GM19372 (cell line): ENCODE measurements around the gene ZSCAN26.
A peak's percentile ranks its signal among the peaks of the same experiment; 100 is the strongest.
"Not testable (repeated sequence)": the region's sequence is repeated elsewhere in the genome, so short reads cannot be mapped to it uniquely, and the experiment has no call there.

Experiments used
- ATAC-seq: cut with Tn5 transposase; IDR thresholded peaks from one replicate; pipeline ENCODE4 v1.9.1; 2021; ENCODE audit warnings: mild to moderate bottlenecking, low read depth, moderate library complexity; ENCODE audit not compliant: unreplicated experiment

The ZSCAN26 gene

DNA sequence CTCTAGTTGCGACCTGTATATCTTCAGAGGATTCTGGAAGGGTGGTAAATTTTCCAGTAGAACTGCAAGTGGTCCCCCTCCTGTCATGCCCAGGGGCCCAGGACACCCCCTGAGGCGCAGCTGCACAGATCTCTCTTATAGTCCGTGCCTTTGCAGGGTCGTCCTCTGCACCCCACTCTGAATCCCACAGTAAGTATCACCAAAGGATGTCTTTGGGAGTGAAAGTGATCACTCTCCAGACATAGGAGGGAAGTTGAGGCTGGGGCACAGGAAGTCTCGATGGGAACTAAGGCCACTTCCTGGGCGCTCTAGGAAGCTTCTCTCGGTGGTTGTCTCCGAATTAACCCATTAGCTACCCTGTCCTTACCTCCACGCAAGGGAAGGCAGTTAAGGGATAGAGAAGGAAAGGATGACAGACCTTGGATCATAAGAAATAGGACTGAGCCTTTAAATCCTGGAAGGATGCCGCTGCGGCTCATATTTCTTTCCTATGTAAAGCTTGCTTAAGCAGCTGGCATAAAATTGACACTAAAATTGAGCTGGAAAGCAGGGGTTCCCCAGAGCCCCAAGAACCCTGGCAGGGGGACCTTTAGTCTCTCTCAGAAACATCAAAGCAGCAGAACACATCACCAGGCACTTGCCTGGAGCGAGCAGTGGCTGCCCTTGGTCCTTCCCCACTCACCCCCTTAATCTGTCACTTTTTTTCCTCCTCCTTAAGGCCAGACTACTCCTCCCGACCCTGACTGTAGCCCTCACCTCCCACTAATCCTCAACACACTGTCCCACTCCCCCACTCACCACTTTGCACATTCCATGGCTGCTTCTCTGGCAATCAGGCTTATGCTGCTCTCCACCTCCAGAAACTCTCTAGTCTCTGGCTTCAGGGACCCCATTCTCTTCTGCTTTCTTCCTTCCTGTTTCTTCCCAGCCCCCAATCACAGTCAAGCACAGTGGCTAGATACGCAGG, 14.7 kb upstream of the ZSCAN26 start, which contains the start of gene ZKSCAN4:
Gene ZKSCAN4 (minus strand): TSS at position 261 of the 967 bp plus-strand sequence. CDS start 289 bp downstream, outside the sequence.
- peak; percentile 83 for ATAC-seq

DNA sequence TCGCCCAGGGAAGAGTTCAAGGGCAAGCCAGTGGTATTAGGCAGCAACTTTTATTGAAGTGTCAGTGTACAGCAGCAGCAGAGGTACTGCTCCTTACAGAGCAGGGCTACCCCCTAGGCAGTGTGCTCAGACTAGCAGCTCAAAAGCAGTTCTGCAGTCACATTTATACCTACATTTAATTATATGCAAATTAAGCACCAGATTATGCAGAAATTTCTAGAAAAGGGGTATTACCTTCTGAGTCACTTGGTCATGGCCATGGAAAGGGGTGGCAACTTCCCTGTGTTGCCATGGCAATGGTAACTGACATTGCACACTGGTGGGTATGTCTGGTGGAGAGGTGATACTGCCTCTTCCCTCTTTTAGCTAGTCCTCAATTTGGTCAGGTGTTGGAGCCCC, 12.8 kb upstream of the ZSCAN26 start:
- no peak for ATAC-seq

DNA sequence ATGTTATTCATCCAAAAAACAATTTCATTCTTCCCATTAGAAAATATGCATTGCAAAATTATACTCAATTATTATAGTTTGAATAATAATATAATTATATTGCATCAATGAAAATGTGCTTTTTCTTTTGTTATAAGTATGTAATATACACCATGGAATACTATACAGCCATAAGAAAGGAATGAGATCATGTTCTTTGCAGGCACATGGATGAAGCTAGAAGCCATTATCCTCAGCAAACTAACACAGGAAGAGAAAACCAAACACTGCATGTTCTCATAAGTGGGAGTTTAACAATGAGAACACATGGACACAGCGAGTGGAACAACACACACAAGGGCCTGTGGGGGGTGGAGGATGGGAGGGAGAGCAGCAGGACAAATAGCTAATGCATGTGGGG, 9.9 kb upstream of the ZSCAN26 start:
- ATAC-seq, result no peak

DNA sequence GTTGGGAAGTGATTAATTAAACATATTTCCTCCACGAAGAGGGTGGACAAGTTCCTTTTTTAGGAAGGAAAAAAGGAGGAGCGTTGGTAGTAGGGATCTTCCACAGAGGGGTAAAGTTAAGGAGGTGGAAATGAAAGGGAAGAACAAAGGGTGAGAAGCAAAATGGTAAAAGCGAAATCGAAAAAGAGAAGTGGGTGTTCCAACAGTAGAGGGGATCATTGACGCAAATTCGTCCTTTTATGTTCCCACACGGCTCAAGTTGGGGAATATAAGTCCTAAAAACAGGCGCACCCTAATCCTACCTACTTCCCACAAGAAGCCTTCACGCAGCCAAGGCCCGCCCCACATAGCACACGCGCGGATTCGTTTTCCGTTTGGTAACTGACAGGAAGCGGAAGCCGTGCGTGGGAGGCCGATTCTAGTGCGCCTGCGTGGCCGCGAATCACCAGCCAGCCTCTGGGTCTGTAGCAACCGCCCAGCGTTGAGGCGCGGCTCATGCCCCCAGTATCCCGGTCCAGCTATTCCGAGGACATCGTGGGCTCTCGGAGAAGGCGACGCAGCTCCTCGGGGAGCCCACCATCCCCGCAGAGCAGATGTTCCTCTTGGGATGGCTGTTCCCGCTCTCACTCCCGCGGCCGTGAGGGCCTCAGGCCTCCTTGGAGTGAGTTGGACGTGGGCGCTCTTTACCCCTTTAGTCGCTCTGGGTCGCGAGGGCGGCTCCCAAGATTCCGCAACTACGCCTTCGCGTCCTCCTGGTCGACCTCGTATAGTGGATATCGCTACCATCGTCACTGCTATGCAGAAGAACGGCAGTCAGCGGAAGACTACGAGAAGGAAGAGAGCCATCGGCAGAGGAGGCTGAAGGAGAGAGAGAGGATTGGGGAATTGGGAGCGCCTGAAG, 7.8 kb upstream of the ZSCAN26 start, which contains the start of gene NKAPL:
Gene NKAPL (plus strand): TSS at position 421 of the 901 bp plus-strand sequence. CDS start 75 bp downstream, at position 496.
- no peak for ATAC-seq

DNA sequence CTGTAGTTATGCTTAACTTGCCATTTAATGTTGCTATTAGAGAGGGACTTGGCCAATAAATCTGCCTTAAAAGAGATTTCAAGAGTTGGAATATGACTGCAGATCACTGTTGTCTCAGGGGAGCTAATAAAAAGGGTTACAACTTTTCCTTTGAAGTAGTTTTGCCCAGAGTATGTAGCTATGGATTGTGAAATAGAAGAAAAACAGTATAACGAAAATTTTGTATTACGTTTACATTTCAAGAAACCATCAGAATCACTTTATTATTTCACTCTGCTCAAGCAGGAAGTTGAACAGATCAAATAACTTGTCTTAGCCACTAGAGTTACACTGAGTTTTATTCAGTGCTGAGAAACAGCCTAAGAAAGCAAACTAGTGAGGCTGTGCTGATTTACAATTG, 3.0 kb upstream of the ZSCAN26 start:
- no peak for ATAC-seq

DNA sequence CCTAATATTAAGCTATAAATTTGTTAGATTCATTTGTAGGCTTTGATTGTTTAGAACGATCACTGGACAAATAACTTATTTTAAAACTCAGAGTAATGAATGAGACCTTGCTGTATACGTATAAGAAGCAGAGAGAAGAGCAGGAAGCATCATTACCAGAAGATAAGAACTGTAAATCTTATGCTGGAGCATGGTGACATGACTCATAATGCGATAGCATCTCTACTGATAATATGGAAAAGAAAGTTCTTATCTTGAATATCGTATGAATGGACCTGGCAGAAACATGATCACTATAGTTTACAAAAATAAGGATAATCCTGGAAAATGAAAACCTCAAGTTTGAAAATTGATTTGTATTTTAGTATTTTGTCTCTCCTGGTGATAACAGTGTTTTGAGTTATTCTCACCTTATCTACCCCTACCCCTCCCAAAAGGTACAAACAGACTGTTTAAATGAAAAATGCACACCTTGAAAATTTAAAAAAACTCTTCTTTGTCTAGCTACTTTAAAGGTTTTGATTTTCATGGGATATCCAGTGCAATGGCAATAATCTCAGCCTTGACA, 2.0 kb upstream of the ZSCAN26 start:
- ATAC-seq, result no peak

DNA sequence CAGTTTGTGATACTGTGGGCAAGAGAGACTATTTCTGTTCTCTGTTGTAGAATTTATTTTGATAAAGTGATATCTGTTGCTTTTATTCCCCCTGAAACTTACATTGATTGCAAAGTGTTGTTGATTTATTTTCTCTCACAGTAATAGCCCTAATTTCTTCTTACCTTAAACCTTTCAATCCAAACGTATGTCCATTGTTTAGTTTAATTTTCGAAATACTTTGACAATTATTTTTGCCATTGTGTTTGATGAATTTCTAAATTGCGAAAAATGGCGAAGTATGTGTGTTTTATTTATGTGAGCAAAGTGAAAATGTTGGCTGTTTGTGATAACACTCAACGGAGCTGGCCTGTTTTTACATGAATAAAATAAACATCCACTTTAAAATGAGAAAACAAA, 381 bp upstream of the ZSCAN26 start:
- ATAC-seq, result no peak

DNA sequence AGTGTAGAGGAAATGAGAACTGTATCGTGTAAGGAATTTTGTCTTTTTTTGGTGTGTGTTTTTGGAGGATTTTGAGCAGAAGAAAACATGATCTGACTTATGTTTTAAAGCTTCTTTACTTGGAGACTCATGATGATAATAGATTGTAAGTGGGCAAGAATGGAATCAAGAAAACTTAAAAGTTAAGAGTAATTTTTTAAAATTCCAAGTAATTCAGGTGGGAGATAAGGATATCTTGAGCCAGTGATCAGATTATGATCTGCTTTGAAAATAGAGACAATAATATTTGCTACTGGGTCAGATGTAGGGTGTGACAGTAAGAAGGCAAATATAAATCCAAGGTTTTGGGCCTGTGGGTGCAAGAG, 734 bp downstream of the ZSCAN26 start:
- ATAC-seq, result no peak

DNA sequence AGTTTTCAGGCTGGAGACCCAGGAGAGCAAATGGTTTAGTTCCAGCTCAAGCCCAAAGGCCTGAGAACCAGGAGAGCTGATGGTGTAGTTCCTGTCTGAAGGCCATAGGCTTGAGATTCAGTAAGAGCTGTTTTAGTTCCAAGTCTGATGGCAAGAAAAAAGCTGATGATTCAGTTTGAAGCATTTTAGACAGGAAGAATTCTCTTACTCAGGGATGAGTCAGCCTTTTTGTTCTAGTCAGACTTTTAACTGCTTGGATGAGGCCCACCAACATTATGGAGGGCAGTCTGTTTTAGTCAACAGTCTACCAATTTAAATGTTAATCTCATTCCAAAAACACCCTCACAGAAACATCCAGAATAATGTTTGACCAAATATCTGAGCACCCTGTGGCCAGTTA, 2.5 kb downstream of the ZSCAN26 start:
- ATAC-seq, result no peak

DNA sequence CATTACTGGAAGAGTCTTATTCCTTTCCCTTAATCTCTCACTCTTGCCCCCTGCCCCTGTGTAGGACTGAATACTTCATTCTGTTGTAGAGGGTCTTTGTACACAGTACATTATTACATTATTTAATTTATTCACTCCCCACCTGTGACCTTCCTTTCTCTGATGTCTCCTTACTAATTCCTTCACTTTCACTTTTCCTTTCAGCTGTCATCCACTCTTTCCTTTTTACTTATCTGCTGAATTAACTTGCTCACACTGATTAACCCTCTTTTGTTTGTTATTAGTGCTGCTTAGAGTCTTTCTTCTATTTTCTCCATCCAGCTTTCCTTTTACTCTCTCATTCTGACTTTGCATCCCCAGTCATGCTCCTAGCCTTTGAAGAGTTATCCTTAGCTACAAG, 7.9 kb downstream of the ZSCAN26 start:
- no peak for ATAC-seq

DNA sequence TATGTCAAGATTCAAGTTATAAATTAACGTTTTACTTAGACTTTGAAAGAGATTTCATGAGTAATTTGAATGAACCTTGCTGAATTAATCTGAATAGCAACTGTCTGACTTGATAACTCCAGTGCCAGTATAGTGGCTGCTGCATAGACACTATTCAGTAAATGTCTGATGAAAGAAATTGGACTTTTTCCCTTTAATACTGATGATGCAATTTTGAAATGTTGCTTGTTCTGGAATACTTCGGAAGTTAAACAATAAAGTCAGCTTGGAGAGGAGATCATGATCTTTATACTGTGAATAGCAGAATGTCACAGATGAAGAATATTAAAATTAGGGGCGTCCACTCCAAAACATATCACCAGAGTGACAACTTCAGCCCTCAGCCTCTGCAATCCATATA, 10.8 kb downstream of the ZSCAN26 start:
- ATAC-seq, result no peak

DNA sequence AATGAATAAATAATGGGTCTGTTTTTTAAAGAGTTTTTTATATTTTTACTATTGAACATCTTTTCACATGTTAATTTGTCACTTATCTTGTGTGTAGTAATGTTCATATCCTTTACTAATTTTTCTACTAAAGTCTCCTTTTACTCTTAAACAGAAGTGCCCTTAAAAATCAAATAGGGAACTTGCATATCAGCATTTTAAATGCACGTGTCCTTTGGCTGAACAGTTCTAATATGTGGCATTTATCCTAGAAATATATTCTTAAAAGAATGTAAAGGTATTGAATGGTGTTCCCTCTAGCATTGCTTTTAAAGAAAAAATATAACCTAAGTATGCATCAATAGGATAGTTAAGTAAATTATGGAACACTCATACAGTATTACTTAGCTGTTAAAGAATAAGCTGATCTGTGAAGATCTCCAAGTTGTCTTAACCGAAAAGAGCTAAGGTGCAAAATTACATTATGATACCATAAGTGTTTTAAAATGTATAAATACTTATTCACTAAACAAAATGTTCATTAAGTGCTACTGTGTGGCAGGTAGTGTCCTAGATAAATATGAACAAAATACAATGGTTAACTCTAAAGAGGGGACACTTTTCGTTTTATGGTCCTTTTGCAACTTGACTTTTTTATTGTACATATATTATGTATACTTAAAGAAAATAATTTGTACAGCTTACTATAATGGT, 13.8 kb downstream of the ZSCAN26 start:
- ATAC-seq, result no peak

DNA sequence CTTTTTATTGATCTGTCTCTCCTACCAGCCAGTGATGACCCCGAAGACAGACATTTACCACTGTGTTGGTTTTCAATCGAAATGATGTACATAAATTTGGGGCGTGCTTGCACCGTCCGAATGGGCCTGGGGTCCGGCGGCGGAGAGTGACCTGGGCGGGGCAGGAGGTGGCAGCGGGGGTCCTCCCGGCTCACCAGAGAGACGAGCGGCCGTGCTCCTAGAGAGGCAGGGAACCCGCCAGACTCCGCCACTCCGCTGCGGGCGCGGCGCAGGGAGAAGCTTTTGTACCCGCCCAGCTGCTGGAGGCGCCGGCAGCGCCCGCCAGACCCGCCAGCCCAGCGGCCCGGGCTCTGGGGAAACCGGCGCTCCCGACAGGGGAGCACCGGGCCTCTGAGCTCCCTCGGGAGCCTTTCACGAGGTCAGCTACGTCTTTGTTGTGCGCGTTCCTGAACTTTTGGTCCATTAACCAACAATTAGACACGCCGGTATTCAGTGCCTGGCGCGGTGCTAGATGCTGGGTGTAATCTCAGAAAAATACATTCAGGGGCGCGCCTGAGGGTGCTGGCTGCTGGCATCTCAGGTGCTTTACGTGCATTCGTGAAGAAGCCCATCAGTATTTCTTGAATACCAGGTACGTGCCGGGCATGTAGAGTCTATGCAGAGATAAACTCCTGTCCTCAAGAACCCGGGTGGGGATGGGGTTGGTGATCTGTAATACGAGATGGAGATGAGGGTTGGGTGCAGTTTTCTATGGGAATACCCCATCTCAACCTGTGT, 14.5 kb downstream of the ZSCAN26 start, which contains the start of gene PGBD1:
Gene PGBD1 (plus strand): TSS at position 285 of the 777 bp plus-strand sequence. CDS start 2,242 bp downstream, outside the sequence.
- peak; percentile 74 for ATAC-seq

DNA sequence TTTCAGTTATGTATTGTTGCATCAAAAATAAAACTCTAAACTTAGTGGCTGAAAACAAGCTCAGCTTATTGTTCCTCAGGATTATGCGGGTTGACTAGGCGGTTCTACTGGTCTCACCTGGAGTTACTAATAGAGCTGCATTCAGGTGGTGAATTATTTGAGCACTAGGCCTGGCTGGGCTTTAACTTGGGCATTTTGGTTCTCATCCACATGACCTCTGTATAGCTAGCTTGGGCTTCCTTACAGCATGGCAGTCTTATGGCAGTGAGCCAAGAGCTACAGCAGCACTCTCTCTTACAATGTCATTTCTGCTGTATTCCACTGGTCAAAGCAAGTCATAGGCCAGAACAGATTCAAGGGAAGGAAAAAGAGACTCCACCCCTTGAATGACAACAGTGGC, 16.0 kb downstream of the ZSCAN26 start:
- ATAC-seq, result no peak

DNA sequence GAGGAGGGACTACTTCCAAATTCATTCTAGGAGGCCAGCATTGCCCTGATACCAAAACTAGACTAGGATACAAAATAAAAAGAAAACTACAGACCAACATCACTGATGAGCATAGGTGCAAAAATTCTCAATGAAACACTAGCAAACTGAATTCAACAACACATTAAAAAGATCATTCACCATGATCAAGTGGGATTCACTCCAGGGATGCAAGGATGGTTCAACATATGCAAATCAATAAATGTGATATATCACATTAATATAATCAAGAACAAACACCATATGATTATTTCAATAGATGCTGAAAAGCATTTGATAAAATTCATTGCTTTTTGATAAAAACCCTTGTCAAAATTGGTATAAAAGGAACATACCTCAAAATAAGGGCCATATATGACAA, 24.6 kb downstream of the ZSCAN26 start:
- ATAC-seq, result no peak

DNA sequence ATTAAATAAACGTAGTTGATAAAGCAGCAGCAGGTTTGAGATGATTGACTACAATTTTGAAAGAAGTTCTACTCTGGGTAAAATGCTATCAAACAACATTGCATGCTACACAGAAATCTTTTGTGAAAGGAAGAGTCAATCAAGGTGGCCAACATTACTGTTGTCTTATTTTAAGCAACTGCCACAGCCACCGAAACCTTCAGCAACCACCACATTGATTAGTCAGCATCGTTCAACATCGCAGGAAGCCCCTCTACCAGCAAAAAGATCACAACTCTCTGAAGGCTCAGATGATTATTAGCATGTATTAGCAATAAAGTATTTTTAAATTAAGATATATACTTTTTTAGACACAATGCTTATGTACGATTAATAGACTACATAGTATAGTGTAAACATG, 28.4 kb downstream of the ZSCAN26 start:
- ATAC-seq, result no peak

DNA sequence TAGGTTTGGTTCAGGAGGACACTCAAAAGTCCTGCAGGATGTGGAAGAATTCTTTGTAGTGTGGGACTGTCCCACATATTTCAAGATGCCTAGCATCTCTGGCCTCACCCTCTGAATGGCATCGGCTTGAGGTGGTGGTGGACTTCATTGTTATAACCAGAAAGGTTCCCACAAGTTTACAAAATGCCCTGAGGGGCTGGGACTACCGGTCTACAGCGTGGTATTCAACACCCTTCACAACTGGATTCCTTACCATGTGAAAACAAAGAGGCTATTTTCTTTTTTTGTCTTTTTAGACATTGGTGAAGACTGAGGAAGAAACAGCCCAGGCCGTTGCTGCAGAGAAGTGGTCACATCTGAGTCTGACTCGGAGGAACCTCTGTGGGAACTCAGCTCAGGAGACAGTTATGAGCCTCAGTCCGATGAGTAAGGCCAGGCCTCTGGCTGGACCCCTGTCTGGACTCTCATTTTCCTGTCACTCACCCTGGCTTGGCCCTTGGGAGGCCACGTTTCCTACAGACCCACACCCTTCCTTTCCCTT, 29.6 kb downstream of the ZSCAN26 start:
- ATAC-seq, result no peak

DNA sequence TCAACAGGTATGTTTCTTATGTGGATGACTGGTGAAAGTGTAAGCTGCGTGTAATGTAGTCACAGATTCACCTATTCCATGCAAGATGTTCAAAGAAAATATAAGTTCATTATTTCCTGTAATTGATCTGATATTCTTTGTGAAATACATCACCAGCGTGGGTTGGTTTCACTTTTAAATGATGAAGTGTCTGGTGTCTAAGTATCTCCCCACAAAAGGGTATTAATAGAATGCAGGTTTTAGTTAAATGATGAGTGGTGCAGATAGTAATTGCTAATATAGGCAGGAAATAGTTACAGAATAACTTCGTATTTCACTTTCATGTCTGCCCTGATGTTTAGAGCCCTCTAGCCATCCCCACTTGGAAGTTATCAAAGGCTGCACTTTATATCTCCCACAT, 36.6 kb downstream of the ZSCAN26 start:
- peak; percentile 88 for ATAC-seq

DNA sequence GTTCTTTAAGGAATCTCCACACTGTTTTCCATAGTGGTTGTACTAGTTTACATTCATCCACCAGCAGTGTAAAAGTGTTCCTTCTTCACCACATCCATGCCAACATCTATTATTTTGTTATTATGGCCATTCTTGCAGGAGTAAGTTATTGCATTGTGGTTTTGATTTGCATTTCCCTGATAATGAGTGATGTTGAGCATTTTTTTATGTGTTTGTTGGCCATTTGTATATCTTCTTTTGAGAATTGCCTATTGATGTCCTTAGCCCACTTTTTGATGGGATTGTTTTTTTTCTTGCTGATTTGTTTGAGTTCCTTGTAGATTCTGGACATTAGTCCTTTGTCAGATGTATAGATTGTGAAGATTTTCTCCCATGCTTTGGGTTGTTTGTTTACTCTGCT, 39.4 kb downstream of the ZSCAN26 start:
- ATAC-seq, result not testable (repeated sequence)
